ENCODE results near the gene SLC22A15. TPM values are rescaled to one million over a fixed set of nuclear protein-coding genes. Genes with fewer than 3 reads are reported as not detected.
"Not testable (repeated sequence)": the region's sequence is repeated elsewhere in the genome, so short reads cannot be mapped to it uniquely, and the experiment has no call there.

The SLC22A15 gene
- polyA plus RNA-seq, 3 donors = 3.2 to 33.4 (median 4.5) TPM

- H3K36me3 ChIP-seq (replicated peaks in 1 of 2; ENCODE audit: control insufficient read depth in 1 of 2, insufficient read depth in 2 of 2, low read length in 2 of 2) = peaks cover 47 to 54% of the 10 kb centered on the region in 2 donors
- H3K9me3 Mint-ChIP-seq = peaks cover 3 to 6% (median 4%) of the 10 kb centered on the region in 7 donors
- peaks cover 100% of the 10 kb centered on the region for H3K79me2 ChIP-seq (ENCODE audit: insufficient read depth, low read length)
- no peak overlapping the region for H3K4me3 ChIP-seq (replicated peaks in 1 of 3; ENCODE audit: low read depth in 2 of 3, low read length in 3 of 3)
- no peak overlapping the region for H3K4me2 ChIP-seq (replicated peaks; ENCODE audit: extremely low read depth, low read length, poor library complexity, severe bottlenecking)
- peaks cover 0 to 2% (median 0%) of the 10 kb centered on the region in 3 donors for H3K27me3 Mint-ChIP-seq (ENCODE audit: low read depth in 3 of 3)
- H3K27ac Mint-ChIP-seq = peak overlapping the region in 4 of 7 donors; percentile 41 to 82 (median 67)
- H3K36me3 Mint-ChIP-seq = peaks cover 48 to 59% of the 10 kb centered on the region in 2 donors
- peaks cover 24% of the 10 kb centered on the region for H3K4me1 Mint-ChIP-seq
- WGBS (ENCODE audit: insufficient coverage) = 91% methylated on average over 6 of the region's 8 CpGs
- H3K9ac ChIP-seq (ENCODE audit: insufficient read depth, low read length, poor library complexity, severe bottlenecking) = no peak overlapping the region
- peaks cover 0 to 4% of the 10 kb centered on the region in 2 donors for H3K9me3 ChIP-seq (replicated peaks in 1 of 2; ENCODE audit: control insufficient read depth in 1 of 2, insufficient read depth in 1 of 2, low read length in 2 of 2)
- no peak for TF ChIP-seq CTCF (IDR thresholded peaks at IDR 0.05)
- intact Hi-C loops (cut with micrococcal nuclease) = no loop called here
- no peak for DNase-seq
- peak overlapping the region in 1 of 2 donors; percentile 52 for H3K27ac ChIP-seq (ENCODE audit: low read depth in 1 of 2, low read length in 2 of 2)
- H3K4me3 Mint-ChIP-seq = no peak overlapping the region
- H4K20me1 ChIP-seq (ENCODE audit: insufficient read depth, low read length) = peaks cover 100% of the 10 kb centered on the region
- H3K27me3 ChIP-seq (ENCODE audit: control insufficient read depth in 2 of 2, insufficient read depth in 2 of 2, low read length in 2 of 2) = no peaks in the 10 kb centered on the region
- H3K4me1 ChIP-seq (ENCODE audit: control insufficient read depth in 1 of 2, insufficient read depth in 2 of 2, low read length in 2 of 2) = peaks cover 5% of the 10 kb centered on the region in 2 donors
- H2AFZ ChIP-seq (ENCODE audit: insufficient read depth, low read depth, low read length, poor library complexity, severe bottlenecking) = no peak overlapping the region
These were observed 15.6 kb downstream of the SLC22A15 start for GRCh38 chr1:115991909-115992308.

GRCh38 chr1:115997921-115998320 lies 21.6 kb downstream of the SLC22A15 start:
- DNase-seq = not testable (repeated sequence)
- no CpG with 5 or more reads among the region's 1 CpG for WGBS (ENCODE audit: insufficient coverage)
- peaks cover 12 to 23% (median 20%) of the 10 kb centered on the region in 7 donors for H3K9me3 Mint-ChIP-seq

More at GRCh38 chr1:115997921-115998320, 21.6 kb downstream of the SLC22A15 start:
- H3K4me3 ChIP-seq (replicated peaks in 1 of 3; ENCODE audit: low read depth in 2 of 3, low read length in 3 of 3); H3K4me3 Mint-ChIP-seq; H2AFZ ChIP-seq (ENCODE audit: insufficient read depth, low read depth, low read length, poor library complexity, severe bottlenecking); H3K27ac ChIP-seq (ENCODE audit: low read depth in 1 of 2, low read length in 2 of 2); intact Hi-C loops (cut with micrococcal nuclease); H3K9ac ChIP-seq (ENCODE audit: insufficient read depth, low read length, poor library complexity, severe bottlenecking); H3K4me2 ChIP-seq (replicated peaks; ENCODE audit: extremely low read depth, low read length, poor library complexity, severe bottlenecking); H3K27me3 Mint-ChIP-seq (ENCODE audit: low read depth in 3 of 3); H3K27me3 ChIP-seq (ENCODE audit: control insufficient read depth in 2 of 2, insufficient read depth in 2 of 2, low read length in 2 of 2): not testable (repeated sequence)
- Histone ChIP-seq H3K36me3 (replicated peaks in 1 of 2; ENCODE audit: control insufficient read depth in 1 of 2, insufficient read depth in 2 of 2, low read length in 2 of 2) (peaks cover 52 to 95% of the 10 kb centered on the region in 2 donors), H3K4me1 (ENCODE audit: control insufficient read depth in 1 of 2, insufficient read depth in 2 of 2, low read length in 2 of 2) (peaks cover 13 to 14% of the 10 kb centered on the region in 2 donors), H4K20me1 (ENCODE audit: insufficient read depth, low read length) (peaks cover 98% of the 10 kb centered on the region), H3K79me2 (ENCODE audit: insufficient read depth, low read length) (peaks cover 100% of the 10 kb centered on the region), H3K9me3 (replicated peaks in 1 of 2; ENCODE audit: control insufficient read depth in 1 of 2, insufficient read depth in 1 of 2, low read length in 2 of 2) (peaks cover 0 to 20% of the 10 kb centered on the region in 2 donors)
- peaks cover 82 to 95% of the 10 kb centered on the region in 2 donors for H3K36me3 Mint-ChIP-seq
- H3K4me1 Mint-ChIP-seq = peaks cover 21% of the 10 kb centered on the region
- peak overlapping the region in 1 of 7 donors; percentile 76 for H3K27ac Mint-ChIP-seq
